Measurements from ENCODE around the gene EPM2AIP1.
"Not testable (repeated sequence)": the region's sequence is repeated elsewhere in the genome, so short reads cannot be mapped to it uniquely, and the experiment has no call there.

EPM2AIP1 gene

DNA sequence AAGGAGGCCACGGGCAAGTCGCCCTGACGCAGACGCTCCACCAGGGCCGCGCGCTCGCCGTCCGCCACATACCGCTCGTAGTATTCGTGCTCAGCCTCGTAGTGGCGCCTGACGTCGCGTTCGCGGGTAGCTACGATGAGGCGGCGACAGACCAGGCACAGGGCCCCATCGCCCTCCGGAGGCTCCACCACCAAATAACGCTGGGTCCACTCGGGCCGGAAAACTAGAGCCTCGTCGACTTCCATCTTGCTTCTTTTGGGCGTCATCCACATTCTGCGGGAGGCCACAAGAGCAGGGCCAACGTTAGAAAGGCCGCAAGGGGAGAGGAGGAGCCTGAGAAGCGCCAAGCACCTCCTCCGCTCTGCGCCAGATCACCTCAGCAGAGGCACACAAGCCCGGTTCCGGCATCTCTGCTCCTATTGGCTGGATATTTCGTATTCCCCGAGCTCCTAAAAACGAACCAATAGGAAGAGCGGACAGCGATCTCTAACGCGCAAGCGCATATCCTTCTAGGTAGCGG is at the start of gene EPM2AIP1:
Gene EPM2AIP1 (minus strand): TSS at position 326 of the 520 bp plus-strand sequence. CDS start 54 bp downstream, at position 272.
- DNase-seq: no peak

DNA sequence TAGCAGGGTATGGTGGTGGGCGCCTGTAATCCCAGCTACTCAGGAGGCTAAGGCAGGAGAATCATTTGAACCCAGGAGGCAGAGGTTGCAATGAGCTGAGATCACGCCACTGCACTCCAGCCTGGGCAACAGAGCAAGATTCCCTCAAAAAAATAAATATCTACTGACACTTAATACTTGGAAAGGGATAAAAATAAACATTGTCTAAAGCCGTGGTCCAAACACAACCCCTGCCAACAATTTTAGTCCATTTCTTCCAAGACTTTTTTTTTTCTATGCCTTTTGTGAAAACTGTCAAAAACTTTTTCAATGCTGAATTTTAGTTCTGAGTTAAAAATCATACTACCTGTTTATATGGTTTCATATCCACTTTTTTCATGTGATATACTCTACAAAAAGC is 49.8 kb upstream of the EPM2AIP1 start:
- DNase-seq: not testable (repeated sequence)

DNA sequence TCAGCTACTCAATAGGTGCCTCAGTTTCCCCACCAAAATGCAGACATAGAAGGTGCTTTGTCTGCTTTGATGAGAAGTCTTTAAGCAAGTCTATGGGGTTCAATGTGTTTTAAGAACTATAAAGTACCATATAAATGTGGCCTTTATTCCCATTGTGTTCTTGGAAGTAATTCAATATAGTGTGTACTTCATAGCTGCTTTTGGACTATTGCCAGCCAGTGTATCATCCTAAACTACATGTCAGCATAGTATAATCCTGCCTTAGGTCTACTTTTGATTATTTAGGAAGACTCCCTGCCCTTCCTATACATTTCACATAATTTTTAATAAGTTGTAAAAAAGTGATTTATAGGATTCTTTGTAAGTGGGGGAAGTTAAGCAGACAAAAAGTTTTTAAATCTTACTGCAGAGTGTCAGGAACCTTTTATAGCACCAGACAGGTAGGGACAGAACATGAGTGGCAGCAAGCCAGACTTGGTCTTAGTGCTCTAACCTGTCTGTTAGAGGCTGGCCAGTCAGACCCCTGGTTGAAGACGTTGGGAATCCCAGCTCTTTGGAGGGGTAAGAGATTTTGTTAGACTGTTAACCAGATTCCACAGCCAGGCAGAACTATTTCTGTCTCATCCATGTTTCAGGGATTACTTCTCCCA is 48.7 kb upstream of the EPM2AIP1 start:
- no peak for DNase-seq

DNA sequence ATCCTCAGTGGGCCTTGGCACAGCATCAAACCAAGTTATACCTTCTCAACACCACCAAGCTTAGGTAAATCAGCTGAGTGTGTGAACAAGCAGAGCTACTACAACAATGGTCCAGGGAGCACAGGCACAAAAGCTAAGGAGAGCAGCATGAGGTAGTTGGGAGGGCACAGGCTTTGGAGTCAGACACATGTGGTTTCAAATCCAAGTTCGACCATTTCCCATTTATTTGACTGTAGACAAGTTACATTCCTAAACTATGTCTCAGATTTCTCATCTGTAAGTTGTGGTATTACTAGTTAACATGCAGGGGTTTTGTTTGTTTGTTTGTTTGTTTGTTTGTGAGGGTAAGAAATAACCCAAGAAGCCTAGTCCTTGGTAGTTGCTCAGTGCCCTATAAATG is 47.3 kb upstream of the EPM2AIP1 start:
- DNase-seq: no peak

DNA sequence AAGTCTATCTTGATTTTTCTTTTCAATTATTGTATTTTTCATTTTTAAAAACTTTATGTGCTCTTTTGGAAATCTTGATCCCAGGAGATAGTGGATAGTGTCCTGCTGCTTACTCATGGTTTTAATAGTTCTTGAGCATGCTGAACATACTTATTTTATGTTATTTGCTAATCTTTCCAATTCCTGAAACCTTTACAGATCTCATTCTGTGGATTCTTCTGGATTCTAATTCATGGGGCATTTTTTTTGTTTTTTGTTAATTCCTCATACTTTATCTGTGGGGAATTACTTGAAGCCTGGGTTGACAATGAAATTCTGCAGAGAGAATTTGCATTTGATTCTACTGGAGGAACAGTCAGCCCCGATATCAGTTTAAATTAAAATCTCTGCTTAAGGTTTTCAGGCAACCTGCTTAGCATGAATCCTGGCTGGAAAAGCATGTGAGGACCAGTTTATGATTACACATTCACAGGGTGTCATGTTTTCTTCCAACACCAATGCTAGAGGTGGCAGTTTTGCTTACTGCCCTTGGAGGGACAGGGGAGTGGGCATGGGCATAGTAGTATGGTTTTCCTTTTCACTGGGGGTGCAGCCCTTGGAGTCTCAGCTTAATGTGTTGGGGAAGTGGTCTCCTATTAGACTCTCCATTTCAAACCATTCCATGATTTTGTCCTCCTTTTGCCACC is 46.4 kb upstream of the EPM2AIP1 start:
- no peak for DNase-seq

DNA sequence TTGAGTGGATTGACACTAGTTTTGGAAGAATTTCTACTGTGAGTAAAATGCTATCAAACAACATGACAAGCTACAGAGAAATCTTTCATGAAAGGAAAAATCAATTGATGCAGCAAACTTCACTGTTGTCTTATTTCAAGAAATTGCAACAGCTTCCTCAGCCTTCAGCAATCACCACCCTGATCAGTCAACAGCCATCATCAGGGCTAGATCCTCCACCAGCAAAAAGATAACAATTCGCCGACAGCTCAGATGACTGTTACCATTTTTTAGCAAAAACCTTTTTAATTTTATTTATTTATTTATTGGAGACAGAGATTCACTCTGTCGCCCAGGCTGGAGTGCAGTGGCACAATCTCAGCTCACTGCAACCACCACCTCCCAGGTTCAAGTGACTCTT is 44.4 kb upstream of the EPM2AIP1 start:
- no peak for DNase-seq

DNA sequence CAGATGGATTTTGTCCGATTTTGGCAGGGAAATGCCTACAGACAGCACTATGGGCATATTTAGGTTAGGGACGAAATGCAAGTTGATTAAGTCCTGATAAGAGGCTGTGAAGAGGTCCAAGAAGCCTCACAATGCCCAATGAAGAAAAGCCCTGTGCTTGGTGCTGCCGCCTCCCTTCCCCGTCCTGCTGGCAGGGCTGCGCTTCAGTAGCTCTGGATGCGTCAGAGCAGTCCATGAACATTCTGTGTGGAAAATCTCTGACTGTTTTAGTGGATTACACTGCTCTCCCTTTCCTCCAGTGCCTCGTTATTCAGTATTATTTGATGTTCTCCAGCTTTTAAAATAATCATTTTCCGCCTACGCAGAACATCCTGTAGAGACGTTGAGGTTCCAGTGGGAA is 40.0 kb upstream of the EPM2AIP1 start:
- DNase-seq: no peak

DNA sequence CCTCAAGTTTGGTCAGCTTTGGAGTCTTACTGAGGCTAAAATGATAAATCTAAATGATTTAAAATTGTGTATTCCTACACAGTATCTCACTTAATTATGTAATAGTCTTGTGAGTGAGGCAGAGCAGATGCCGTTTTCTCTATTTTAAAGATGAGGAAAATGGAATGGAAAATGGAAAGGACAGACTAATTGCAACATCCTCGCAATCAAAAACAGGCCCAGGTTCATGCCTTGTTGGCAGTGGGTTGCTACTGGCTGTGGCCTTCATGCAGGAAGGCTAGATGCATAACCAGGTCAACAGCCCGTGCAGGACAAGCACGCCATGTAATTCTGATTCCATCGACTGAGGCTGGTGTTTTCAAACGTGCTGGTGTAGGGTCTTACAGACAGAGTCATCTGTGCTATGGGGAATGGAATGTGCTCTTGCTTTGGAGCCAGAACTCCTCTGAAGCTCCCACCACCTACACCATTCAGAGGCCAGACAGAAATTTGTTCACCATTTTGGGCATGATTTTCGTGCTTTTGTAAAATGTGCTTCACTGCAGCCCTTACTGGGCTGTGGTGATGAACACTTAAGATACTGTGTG is 38.3 kb upstream of the EPM2AIP1 start:
- no peak for DNase-seq

DNA sequence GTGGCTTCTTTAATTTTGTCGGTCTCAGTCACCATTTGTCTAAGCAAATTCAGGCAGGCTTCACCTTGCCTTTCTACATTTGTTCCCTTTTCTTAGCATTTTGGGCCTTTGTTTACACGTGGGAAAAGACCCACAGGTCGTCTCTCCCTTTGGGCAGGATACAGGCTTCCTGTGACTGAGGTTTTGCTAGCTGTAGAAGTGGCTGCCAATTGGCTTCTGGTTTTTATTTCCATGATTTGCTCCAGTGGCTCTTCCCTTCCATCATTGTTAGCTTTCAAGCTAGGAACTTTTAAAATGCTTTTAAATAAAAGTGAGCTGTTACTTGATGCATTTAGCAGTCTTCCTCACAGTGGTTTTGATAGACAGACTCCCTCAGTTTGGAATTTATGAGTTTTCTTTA is 37.7 kb upstream of the EPM2AIP1 start:
- no peak for DNase-seq

DNA sequence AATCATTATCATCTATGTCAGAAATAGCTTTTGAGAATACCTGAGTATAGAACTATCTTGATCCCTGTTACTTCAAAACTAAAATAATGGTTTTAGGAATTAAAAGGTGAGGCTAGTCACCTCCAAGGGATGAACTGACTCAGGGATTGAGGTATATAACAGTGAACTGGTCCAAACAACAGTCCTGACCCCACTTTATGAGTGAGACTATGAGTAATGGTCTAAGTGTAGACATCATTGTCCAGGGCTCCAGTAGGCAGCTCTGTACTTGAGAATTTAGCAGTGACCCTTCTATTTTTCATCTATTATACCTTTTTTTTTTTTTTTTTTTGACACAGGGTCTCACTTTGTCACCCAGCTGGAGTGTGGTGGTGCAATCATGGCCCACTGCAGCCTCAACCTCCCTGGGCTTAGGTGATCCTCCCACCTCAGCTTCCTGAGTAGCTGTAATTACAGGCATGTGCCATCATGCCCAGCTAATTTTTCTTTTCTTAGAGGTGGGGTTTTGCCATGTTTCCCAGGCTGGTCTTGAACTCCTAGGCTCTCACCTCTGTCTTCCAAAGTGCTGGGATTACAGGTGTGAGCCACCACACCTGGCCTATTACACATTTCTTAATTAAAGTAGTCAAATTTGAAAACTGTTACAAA is 36.7 kb upstream of the EPM2AIP1 start:
- no peak for DNase-seq

DNA sequence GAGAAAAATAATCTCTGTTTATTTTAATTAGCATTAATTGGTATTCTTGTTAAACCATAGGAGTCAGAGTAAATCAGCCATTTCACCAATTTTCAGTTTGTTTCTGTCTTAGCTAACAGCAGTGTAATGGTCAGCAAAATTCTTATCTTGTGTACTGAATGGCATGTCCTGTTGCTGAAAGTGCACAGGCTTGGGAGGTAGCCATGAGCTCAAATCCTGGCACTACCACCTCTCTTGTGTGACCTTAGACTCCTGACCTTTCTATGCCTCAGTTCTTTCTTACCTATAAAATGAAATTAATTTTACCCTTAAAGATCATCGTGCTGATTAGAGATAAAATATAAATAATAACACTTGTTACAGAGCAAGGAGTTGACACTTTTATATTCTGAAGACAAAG is 36.2 kb upstream of the EPM2AIP1 start:
- DNase-seq: no peak

DNA sequence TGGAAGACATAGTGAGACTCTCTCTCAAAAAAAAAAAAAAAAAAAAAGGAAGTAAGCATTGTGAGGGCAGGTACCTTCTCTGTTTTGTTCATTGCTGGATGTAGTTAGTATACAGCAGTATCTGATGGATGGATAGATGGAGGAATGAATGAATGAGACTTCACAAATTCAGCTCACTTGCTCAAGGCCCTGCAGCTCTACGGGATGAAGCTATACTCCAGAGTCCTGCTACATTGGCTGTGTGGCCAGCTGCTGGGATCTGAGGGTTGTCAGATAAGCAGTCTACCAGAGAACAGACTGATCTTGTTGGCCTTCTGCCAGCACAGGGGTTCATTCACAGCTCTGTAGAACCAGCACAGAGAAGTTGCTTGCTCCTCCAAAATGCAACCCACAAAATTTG is 35.4 kb upstream of the EPM2AIP1 start:
- DNase-seq: no peak

DNA sequence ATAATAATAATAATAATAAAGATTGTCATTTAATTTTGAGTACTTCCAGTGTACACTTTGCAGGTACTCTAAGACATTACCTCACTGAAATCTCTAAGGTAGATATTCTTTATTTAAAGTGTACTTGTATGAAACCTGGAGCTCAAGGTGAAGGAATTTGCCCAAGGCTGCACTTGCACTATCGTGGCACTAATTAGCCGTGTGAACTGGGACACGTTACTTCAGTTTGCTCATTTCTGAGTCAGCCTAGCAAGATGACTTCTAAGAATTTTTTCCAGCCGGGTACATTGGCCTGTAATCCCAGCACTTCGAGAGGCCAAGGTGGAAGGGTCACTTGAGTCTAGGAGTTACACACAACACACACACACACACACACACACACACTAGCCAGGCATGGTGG is 33.9 kb upstream of the EPM2AIP1 start:
- no peak for DNase-seq

DNA sequence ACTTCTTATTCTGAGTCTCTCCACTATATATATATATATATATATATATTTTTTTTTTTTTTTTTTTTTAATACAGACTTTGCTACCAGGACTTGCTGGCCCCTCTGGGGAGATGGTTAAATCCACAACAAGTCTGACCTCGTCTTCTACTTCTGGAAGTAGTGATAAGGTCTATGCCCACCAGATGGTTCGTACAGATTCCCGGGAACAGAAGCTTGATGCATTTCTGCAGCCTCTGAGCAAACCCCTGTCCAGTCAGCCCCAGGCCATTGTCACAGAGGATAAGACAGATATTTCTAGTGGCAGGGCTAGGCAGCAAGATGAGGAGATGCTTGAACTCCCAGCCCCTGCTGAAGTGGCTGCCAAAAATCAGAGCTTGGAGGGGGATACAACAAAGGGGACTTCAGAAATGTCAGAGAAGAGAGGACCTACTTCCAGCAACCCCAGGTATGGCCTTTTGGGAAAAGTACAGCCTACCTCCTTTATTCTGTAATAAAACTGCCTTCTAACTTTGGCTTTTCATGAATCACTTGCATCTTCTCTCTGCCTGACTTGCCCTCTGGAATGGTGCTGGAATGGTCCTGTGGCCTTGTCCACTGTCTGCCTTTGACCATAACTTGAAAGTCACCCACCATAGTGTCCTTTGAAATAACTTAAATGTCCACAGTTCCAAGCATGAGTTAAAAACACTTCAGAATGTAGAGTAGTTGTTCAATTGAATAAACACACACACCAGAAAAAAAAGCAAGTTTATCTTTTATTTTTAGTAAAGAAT is 32.8 kb upstream of the EPM2AIP1 start:
- no peak for DNase-seq

DNA sequence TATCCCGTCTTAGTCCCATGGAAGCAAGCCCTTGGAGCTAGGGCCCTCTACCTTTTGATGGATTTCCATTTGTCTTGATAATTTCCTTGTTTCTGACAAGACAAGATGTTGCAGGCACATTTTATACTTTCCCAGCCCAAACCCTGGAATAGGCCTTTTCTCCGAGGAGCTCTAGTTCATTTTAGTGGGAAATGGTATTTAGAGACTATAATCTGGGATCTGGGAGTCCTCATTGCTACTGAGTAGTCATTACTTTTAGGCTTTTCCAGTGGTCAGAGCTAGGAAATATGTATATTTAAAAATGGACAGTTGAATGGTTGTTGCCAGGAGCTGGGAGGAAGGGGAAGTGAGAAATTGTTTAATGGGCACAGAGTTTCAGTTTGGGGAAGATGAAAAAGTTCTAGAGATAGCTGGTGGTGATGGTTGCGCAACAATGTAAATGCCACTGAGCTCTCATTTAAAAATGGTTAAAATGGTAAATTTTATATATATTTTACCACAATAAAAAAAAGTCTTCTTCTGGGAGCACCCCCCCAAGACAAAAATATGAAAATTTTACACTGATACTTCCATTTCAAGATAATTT is 32.0 kb upstream of the EPM2AIP1 start:
- no peak for DNase-seq

DNA sequence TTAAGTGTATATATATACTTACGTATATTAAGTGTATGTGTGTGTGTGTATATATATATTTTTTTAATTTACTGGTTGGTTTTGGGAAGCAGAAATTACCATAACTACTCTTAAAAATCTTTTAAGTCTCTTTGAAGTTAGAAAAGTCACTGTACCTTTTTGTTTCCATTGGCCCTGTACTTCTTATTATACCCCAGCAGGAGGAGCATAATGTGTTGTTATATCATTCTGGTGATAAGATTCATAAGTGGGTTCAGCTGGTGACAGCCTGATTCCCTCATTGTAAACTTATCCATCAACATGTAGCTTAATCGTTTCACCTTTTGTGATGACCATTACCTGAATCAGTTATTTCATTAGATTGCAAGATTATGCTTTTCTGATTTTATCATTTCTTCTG is 31.2 kb upstream of the EPM2AIP1 start:
- DNase-seq: no peak

DNA sequence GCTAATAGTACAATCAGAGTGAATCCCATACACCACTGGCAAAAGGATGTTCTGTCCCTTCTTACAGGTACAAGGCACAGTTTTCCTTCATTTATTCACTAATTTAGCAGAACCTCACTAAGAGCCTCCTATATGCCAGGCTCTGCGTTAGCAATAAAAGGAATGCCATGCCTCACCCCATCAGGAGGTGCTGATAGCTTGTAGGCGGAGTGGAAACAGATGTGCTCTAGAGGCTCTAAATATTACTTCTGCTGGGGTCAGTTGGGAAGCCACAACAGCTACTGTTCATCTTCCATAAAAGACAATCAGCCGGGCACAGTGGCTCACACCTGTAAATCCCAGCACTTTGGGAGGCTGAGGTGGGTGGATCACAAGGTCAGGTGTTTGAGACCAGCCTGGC is 24.8 kb upstream of the EPM2AIP1 start:
- DNase-seq: no peak

DNA sequence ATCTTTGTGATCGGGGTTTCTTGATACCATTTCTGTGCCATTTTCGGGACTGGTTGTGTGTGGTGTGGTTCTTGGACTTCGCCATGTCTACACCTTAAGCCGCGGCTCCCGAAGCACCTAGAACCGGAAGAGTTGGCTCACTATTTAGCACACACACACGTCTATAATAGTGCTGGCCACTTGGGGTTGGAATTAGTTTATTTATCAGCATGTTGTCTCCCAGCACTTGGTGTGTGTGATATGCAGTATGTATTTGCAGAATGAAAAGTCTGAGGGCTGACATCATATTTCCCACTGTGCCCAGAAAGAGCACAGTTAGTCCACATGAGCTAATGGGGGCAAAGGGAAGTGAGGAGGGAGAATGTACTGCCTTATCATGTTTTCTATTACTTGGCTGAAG is 24.0 kb upstream of the EPM2AIP1 start:
- no peak for DNase-seq

DNA sequence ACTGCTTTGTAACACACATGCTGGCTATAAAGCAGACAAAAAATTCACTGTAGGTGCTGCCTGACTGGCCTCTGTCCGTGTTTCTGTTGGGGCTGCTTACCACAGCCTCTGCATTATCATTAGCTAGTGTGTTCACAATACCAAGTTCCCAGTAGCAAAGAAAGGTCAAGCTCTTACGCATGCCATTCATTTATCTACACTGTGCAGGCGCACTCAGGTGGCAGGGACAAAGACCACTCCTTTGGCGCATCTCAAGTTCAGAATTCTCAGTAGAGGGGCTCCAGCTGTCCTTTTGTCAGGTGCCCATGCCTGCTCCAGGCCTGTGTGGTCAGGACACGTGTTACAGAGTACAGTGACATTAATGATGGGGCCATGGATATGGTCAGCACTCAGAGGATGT is 22.7 kb upstream of the EPM2AIP1 start:
- no peak for DNase-seq

DNA sequence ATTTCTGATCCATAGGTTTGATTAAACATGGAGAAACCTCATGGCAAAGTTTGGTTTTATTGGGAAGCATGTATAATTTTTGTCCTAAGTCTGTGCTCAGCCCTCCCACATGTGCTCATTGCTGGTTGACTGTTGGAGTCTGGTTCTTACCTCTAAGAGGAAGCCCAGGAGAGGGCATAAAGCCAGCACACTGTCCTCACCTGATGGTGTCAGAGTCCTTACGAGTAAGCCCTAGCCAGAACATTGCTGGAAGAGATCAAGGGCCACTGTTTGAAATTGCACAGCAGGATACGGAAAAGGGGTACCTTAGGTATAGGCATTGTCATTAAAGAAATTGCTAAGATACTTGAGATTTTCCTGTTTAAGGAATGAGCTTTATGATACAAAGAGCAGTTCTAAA is 21.7 kb upstream of the EPM2AIP1 start:
- no peak for DNase-seq

DNA sequence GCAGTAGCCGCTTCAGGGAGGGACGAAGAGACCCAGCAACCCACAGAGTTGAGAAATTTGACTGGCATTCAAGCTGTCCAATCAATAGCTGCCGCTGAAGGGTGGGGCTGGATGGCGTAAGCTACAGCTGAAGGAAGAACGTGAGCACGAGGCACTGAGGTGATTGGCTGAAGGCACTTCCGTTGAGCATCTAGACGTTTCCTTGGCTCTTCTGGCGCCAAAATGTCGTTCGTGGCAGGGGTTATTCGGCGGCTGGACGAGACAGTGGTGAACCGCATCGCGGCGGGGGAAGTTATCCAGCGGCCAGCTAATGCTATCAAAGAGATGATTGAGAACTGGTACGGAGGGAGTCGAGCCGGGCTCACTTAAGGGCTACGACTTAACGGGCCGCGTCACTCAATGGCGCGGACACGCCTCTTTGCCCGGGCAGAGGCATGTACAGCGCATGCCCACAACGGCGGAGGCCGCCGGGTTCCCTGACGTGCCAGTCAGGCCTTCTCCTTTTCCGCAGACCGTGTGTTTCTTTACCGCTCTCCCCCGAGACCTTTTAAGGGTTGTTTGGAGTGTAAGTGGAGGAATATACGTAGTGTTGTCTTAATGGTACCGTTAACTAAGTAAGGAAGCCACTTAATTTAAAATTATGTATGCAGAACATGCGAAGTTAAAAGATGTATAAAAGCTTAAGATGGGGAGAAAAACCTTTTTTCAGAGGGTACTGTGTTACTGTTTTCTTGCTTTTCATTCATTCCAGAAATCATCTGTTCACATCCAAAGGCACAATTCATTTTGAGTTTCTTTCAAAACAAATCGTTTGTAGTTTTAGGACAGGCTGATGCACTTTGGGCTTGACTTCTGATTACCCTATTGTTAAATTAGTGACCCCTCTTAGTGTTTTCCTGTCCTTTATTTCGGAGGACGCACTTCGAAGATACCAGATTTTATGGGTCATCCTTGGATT is 674 bp upstream of the EPM2AIP1 start, which contains the start of gene MLH1:
Gene MLH1 (plus strand): TSS at position 193 of the 958 bp plus-strand sequence. CDS start 30 bp downstream, at position 223.
- DNase-seq: no peak
